Neural progenitor cell (in vitro differentiated cells): ENCODE measurements around the gene C3orf20.

ENCODE experiments used
- EZH2phosphoT487 ChIP-seq: fragments of 200-600 bp; sonication (generic); IDR thresholded peaks from 2 replicates; pipeline ENCODE4 v1.6.1; 2017; ENCODE audit warnings: antibody characterized with exemption
- TF ChIP-seq, protein P1 (sequence below): fragments of 200-600 bp; sonication (generic); IDR thresholded peaks from 2 replicates; pipeline ENCODE4 v1.5.1; 2017; ENCODE audit warnings: antibody characterized with exemption, mild to moderate bottlenecking

DNA sequence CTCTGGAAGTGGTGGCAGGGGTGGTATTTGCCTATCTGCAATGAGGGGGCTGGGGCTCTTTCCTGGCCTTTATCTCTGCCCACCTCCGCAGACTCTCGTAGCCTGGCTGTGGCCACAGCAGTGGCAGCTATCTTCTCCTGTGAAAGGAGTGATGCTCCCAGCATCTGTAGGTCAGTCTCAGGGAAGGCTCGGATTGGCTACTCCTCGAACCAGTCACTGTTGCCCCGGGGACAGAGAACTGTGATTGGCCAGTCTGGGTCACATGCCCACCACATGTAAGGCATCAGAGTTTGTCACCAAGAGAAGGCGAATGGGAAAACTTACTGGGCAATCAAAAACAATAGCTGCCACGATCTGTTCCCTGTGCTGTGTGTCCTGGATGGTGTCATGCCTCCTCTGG lies 113.7 kb downstream of the C3orf20 start:
- TF ChIP-seq EZH2phosphoT487 = no peak
- TF ChIP-seq, protein P1, sequence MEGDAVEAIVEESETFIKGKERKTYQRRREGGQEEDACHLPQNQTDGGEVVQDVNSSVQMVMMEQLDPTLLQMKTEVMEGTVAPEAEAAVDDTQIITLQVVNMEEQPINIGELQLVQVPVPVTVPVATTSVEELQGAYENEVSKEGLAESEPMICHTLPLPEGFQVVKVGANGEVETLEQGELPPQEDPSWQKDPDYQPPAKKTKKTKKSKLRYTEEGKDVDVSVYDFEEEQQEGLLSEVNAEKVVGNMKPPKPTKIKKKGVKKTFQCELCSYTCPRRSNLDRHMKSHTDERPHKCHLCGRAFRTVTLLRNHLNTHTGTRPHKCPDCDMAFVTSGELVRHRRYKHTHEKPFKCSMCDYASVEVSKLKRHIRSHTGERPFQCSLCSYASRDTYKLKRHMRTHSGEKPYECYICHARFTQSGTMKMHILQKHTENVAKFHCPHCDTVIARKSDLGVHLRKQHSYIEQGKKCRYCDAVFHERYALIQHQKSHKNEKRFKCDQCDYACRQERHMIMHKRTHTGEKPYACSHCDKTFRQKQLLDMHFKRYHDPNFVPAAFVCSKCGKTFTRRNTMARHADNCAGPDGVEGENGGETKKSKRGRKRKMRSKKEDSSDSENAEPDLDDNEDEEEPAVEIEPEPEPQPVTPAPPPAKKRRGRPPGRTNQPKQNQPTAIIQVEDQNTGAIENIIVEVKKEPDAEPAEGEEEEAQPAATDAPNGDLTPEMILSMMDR = no peak
